Suppressor macrophage treated with lipopolysaccharide for 4 hours (primary cell): Measurements from ENCODE around the gene SMIM29.

Experiments
- DNase-seq: peaks from one replicate; pipeline ENCODE4 v3.0.0-alpha.2; 2020

Gene SMIM29

DNA sequence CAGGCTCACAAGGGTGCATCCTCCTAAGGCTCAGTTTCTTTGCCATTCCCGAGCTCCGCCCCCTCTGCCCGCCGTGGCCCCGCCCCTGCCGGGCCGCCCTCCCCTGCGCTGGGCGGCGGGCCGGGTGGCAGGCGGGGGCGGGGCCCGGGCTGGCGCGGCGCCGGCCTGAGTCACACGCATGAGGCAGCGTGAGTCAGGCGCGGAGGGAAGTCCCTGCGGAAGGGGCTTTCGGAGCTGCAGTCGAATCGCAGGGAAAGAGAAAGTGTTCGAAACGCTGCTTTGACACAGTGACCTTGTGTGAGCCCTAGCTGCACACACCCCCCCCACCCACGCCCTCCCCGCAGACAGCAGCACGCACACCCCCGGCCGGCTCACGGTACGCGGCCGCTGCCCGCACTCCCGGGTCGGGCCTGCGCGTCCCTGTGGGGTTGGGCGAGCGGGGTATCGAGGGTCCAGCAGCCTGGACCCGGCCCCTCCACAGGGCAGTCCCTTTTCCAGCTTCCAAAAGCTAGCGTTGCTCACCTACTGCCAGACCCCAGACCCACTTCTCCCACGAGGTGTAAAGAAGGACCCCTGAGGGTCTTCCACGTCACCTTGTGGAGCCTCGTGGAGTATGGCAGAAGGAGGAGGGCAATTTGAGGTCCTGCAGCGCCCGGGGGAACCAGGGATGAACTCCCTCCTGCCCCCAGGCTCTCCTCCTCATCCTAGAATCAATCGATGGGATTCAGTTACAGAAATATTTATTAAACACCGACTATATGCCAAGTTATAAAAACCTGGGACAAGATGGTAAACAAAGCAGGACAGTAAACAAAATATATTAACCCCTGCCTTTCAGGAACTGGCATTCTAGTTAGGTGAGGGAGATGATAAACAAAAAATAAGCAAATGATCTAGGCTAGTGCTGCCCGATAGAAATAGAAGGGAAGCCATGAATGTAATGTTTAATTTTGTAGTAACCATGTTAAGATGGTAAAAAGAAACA, 24.6 kb downstream of the SMIM29 start:
- peak; percentile 99 for DNase-seq

DNA sequence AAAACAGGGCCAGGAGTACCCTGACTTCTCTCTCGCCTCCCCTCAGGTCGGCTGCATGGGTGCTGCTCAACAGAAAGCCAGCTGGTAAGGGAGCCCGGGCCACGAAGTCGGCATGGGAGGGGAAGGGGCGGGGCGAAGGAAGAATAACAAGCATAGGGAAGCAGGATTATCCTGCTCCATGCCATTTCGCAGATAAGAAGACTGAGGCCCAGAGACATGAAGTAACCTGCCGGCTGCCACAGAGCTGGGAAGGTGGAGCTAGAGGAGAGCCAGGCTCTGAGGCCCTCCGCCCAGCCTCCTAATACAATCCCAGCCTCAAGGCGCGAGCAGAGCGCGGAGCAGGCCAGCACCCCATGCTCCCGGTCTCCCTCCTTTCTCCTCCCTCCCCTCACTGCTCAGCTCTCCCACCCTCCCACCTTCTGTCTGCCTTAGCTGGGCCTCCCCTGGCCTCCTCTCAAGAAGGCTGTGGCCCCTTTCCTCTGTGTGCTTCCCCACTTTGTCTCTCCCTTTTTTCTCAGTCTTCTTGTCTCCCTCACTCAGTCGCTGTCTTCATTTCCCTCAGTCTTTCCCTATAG, 25.3 kb downstream of the SMIM29 start:
- no peak for DNase-seq

DNA sequence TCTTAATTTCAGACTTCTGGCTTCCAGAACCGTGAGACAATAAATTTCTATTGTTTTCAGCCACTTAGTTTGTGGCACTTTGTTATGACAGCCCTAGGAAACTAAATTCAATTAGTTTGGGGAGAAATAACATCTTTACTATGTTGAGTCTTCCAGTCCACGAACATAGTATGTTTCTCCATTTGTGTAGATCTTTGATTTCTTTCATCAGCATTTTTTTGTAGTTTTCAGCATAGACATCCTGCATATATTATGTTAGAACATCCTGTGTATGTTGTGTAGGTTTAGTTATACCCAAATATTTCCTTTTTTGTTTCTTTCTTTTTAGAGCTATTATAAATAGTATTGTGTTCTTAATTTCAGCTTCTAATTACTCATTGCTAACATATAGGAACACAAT, 30.1 kb downstream of the SMIM29 start:
- no peak for DNase-seq

DNA sequence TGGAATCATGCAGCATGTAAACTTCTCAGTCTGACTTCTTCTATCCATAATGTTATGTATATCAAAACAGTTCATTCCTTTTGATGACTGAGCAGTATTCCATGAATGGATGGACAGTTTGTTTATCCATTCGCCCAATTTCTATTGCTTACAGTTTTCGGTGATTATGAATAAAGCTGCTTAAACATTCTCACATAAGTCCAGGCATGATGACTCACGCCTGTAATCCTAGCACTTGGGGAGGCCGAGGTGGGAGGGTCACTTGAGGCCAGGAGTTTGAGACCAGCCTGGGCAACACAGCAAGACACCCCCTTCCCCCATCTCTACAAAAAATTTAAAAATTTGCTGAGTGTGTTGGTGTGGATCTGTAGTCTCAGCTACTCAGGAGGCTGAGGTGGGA, 35.0 kb downstream of the SMIM29 start:
- no peak for DNase-seq

DNA sequence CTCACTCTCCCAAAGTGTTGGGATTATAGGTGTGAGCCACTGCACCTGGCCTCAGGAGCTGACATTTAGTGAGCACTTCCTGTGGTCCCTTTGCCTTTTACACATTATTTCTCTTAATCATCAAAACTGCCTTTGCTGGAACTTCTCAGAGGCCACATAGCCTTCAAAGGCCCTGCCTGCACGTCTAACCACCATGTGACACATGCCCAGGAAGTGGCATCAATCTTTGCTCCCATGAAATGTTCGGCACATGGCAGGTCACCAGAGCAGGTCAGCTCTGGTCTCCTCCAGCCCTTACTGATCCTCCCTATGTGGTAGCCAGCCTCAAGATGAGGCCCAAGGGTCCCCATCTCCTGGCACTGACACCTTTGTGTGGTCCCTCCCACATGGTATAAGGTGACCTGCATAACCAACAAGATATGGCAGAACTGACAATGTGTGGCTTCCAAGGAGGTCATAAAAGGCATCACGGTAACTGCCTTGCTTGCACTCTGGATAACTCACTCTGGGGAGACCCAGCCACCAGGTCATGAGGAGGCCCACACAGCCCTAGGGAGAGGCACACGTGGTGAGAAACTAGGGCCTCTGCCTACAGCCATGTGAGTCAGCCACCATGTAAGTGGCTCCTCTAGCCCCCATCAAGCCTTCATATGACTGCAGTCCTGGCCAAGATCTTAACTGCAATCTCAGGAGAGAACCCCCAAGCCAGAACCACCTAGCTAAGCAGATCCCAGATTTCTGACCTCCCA, 40.9 kb downstream of the SMIM29 start:
- peak; percentile 35 for DNase-seq

DNA sequence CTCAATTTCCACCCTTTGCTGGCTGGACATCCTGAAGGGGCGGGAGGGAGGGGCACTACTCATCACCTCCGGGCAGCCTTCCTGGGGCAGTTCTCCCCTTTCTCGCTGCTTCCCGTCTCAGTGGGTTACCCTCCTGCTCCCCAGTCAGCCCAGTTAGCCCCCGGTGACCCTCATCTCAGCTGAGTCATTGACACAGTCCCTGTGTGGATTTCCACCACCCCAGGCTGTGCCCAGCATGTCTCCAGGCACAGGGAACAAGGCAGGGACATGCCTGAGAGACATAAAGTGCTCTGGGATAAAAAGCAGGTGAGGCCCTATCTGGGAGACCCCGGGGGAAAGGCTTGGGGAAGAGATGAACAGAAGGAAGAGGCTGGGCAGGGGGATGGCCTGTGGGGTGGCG, 42.1 kb downstream of the SMIM29 start:
- no peak for DNase-seq

DNA sequence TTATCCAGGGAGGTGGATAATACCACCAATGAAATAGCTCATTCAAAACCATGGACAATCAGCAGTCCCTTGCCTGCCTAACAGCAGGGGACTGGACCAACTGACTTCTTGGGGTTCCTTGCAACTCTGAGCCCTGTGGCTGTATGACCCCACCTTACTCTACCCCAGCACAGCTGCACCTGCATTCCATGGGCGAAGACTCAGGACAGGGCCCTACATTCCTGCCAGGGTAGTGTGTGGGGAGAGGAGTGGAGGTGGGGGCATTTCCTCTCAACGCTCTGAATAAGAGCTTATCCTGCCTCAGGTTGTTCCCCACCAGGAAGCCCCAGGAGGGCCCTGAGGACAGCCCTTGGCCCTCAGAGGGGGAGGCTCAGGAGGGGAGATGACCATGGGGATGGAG, 42.9 kb downstream of the SMIM29 start:
- DNase-seq, result no peak

DNA sequence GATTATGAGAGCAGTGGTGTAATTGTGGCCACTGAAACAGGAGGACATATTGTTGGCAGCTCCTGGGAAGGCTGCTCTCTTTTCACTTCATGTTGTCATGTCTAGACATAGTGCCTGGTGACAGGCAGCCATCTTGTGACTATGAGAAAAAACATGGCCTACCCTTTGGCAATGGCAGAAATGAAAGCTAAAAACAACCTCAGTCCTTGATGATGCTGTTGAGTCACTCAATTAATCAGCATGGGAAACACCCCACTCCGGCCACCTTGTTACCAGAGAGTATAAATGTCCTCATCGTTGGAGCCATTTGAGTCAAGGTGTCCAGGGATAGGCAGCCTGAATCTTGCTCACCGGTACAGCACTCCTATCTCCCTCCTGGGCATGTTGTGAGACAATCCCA, 43.3 kb downstream of the SMIM29 start:
- DNase-seq, result peak; percentile 69

DNA sequence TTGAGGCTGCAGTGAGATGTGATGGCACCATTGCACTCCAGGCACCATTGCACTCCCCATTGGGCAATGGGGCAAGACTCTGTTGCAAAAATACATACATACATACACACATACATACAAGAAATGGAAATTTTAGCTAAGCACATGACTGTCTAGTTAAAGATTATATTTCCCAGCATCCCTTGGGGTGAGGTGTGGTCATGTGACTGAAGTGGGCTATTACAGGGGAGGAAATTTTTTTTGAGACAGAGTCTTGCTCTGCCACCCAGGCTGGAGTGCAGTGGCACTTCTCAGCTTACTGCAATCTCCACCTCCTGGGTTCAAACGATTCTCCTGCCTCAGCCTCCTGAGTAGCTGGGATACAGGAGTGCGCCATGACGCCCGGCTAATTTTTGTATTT, 44.1 kb downstream of the SMIM29 start:
- no peak for DNase-seq

DNA sequence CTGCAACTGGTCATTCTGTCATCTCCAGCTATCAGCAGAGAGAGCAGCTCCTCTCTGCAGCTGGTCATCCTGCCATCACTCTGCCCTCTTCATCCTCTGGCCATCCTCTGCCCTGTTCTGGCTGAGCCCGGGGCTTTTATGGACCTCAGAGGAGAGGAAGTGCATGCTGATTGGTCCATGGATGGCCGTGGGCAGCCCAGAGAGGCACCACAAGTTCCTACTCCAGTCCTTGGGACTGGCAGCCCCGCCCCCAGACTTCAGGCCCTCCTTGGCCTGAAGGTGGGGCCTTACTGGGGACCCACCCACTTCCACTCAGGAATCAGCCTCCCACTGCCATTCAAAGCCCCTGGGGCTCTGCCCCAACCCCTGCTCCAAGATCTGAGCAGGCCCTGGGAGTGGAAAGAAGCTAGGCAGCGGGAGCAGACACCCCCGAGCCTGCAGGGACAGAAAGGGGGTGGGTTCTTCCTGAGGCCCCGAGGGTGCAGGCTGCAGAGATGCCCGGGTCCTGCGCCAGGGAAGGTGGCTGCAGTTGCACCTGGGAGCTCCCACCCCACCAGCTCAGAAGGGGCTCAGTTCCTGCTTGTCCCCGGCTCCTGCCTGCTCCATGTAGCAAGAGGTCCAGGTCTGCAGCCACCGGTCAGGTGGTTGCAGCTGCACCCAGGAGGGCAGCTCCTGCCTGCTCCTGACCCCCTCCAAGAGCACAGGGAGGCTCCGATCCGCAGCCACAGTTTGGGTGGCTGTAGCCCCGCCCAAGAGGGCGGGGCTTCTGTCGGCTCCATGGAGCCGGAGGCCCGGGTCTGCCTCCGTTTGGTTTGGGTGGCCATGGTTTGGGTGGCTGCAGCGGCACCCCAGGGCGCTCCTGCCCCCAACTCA, 46.2 kb downstream of the SMIM29 start:
- no peak for DNase-seq

DNA sequence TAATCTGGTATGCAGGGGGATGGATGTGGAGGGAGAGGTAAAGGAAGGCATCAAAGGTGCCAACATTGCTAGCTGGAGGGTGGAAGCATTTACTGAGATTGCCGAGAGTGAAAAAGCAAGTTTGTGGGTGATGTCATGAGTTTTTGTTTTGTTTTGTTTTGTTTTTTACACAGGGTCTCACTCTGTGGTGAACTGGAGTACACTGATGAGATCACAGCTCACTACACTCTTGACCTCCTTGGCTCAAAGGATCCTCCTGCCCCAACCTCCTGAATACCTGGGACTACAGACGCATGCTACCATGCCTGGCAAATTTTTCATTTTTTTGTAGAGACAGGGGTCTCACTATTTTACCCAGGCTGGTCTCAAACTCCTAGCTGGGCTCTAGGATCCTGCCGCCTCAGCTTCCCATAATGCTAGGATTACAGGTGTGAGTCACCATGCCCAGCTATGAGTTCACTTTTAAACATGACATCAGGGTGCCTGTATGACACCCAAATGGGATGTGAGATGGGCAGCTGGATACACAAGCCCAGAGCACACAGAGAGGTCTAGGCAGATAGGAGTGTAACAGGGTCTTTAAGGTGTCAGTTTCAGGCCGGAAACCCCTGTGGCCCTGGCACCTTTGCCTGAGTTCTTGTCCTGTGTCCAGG, 47.2 kb downstream of the SMIM29 start:
- DNase-seq, result no peak

DNA sequence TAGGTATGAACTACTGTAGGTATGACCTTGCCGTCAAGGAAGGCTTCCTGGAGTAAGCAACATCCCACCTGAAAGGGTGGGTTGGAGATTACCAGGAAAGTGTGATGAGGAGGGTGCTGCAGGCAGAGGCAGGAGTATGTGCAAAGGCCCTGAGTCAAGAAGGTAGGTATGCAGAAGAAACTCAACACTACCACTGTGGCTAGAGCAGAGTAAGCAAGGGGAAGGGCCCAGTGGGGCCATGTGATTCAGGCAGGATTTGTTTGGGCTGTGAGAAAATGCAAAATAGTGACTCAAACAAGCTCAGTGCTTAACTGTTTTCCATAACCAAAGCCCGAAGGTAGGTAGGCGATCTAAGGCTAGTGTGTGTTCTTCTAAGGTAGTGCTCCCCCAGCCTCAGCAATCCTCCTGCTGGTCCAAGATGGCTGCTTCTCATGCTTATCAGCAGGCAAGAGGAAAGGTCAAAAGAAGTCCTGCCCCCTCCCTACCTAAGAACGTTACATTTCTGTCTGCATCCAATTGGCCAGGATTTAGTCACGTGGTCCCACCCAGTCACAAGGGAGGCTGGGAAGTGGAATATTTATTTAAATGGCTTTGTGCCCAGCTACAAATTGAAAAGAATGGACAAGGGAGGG, 48.4 kb downstream of the SMIM29 start:
- no peak for DNase-seq

DNA sequence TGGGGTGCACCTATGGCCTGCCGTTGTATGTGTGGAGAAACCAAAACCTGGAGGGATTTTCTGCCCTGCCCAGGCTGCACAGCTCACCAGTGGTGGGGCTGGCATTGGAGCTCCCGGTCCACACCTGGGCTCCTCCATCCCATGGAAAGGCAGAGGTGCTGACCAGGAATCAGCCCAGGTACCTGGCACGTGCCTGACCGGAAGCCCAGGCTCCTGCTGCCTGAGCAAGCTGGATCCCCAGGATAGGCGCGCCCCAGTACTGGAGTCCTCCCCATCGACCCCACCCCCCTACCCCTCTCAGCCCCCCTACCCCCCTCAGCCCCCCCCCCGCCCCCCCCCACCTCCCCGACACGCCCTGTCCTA, 52.0 kb downstream of the SMIM29 start:
- DNase-seq, result no peak
